Right atrium auricular region (tissue), 2 donors: ENCODE data around the gene ATP6V1F. TPM values are rescaled to one million over a fixed set of nuclear protein-coding genes. Genes with fewer than 3 reads are reported as not detected.

Experiments
- DNase-seq: peaks from one replicate; pipeline ENCODE4 v3.0.0-alpha.2; 2019; ENCODE audit warnings: low spot score
- H3K27ac ChIP-seq, 2 donors: fragments of 200-600 bp; sonication (generic); 1 replicate in 1 of 2; 2 replicates in 1 of 2; pipeline ENCODE4 v1.5.1; 2016 to 2019
- H3K27me3 ChIP-seq, 2 donors: fragments of 200-600 bp; sonication (generic); one replicate each; pipeline versions ENCODE4 v1.5.1 to v1.6.0; 2017 to 2019
- H3K36me3 ChIP-seq: fragments of 200-600 bp; sonication (generic); one replicate; pipeline ENCODE4 v1.5.1; 2016
- H3K4me1 ChIP-seq, 2 donors: fragments of 200-600 bp; sonication (generic); one replicate each; pipeline versions ENCODE4 v1.5.1 to v1.6.0; 2017 to 2019
- H3K4me3 ChIP-seq, 2 donors: fragments of 200-600 bp; sonication (generic); 1 replicate in 1 of 2; 2 replicates in 1 of 2; pipeline ENCODE4 v1.5.1; 2017 to 2019; ENCODE audit warnings: mild to moderate bottlenecking in 1 of 2, moderate library complexity in 1 of 2
- H3K9me3 ChIP-seq, 2 donors: fragments of 200-600 bp; sonication (generic); one replicate each; pipeline ENCODE4 v1.5.1; 2019
- total RNA-seq, 2 donors: library from RNA; depleted of rRNA; stranded (reverse); fragments of >200 nt; gene quantifications; one replicate each; pipeline ENCODE4 v1.1.0, GENCODE V29; 2016
- TF ChIP-seq, protein P1 (sequence below), 2 donors: fragments of 200-600 bp; sonication (generic); IDR thresholded peaks; one replicate each; pipeline ENCODE4 v1.5.1; 2019; ENCODE audit warnings: antibody characterized with exemption in 2 of 2

Gene ATP6V1F
- total RNA-seq, 2 donors from 2014 or later: 121 TPM

- DNase-seq: no peak
- Histone ChIP-seq H3K27ac (peak within 1 kb of the TSS; percentile 93 to 99), H3K4me3 (peak within 1 kb of the TSS; percentile 62 to 77), H3K27me3 (no peaks in the 10 kb centered on the region), H3K36me3 (peaks cover 10% of the 10 kb centered on the region), H3K9me3 (no peaks in the 10 kb centered on the region), H3K4me1 (peaks cover 0 to 70% of the 10 kb centered on the region in 2 donors)
- TF ChIP-seq, protein P1, sequence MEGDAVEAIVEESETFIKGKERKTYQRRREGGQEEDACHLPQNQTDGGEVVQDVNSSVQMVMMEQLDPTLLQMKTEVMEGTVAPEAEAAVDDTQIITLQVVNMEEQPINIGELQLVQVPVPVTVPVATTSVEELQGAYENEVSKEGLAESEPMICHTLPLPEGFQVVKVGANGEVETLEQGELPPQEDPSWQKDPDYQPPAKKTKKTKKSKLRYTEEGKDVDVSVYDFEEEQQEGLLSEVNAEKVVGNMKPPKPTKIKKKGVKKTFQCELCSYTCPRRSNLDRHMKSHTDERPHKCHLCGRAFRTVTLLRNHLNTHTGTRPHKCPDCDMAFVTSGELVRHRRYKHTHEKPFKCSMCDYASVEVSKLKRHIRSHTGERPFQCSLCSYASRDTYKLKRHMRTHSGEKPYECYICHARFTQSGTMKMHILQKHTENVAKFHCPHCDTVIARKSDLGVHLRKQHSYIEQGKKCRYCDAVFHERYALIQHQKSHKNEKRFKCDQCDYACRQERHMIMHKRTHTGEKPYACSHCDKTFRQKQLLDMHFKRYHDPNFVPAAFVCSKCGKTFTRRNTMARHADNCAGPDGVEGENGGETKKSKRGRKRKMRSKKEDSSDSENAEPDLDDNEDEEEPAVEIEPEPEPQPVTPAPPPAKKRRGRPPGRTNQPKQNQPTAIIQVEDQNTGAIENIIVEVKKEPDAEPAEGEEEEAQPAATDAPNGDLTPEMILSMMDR (IDR thresholded peaks at IDR 0.05): no peak
Observed at GRCh38 chr7:128830231-128831177, 32.2 kb upstream of the ATP6V1F start, which contains the start of gene FLNC. Gene FLNC, plus strand, starts transcription at chr7:128830406. Its CDS starts 232 bp downstream, at chr7:128830638.

DNA sequence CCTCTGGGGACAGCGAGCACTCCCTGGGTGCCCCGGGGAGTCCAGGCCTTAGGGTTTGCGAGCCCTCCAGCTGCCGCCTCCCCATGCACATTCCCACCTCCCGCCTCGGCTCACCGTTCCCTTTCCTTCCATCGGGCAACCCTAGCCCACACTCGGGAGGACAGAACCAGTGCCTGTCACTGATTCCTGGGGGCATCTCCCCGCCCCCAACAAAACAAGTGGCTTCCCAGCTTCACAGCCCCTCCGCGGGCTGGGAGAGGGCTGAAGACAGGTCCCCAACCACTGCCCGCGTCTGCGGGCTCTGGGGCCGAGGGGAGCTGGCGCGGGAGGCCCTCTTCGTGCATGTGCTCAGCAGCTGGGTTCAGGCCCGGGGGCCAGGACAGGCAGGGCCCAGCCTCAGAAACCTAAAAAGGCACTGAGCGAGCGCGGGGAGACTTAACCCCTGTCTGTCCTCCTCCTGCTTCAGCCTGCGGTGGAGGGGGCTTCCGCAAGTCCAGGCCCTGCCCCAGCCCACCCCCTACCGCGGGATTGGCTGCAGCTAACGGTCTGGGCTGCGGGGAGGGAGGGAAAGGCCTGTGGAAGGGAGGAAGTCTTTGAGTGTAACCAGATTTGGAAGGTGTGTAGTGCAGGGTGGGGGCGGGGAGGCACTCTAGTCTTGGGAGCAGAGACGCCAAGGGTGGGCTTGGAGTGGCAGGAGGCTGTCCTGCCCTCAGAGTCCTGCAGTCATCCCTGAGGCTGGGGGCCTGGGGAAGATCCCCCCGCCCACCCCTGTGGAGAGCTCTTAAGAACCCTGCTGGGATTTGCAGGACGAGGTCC lies 31.3 kb upstream of the ATP6V1F start:
- peaks cover 0 to 79% of the 10 kb centered on the region in 2 donors for H3K4me1 ChIP-seq

DNA sequence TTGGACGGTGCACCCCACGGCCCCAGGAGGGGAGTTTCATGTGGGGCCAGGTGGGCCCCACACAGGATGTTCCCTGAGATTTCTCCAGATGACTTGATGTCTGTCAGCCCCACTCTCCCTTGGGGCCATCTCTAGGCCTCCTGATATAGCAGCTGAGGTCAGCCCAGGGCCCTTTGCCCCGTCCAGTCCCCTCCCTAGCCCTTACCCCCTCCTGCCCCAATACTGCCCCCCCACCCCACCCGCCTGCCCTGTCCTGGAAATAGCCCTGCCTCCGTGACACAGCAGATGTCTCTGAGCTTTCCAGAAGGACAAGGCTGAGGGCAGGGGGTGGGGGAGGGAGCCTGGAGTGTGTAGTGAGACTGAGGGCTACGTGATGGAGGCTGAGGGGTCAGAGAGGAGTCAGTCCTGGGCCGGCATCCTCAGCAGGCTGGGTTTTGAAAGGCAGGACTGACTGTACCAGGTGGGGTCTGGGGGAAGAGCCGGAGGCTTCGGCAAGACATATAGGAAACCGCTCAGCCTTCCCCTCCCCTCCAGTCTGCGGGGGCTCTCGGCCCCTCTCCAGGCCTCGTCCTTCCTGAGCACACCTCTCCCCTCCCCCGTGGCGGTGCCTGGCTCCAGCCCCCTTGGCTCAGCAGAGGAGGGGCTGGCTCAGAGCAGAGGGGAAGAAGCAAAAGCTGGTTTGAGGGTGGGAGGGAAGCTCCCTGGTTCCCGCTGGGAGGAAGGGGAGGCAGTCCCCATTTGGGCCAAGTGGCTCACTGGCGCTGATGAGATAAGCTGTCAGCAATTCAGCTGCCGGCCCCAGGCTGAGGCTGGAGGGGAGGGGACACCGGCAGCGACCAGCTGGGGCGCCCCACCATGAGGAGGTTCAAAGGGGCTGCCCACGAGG lies 30.4 kb upstream of the ATP6V1F start:
- peak overlapping the region; percentile 62 to 77 for H3K4me3 ChIP-seq
- no peak for DNase-seq
- TF ChIP-seq, protein P1 (IDR thresholded peaks at IDR 0.05): no peak
- peaks cover 27% of the 10 kb centered on the region for H3K36me3 ChIP-seq
- H3K27ac ChIP-seq: peak overlapping the region; percentile 93 to 99
- no peaks in the 10 kb centered on the region for H3K27me3 ChIP-seq
- peaks cover 0 to 82% of the 10 kb centered on the region in 2 donors for H3K4me1 ChIP-seq
- H3K9me3 ChIP-seq: no peaks in the 10 kb centered on the region

More for the DNA sequence above, 31.3 kb upstream of the ATP6V1F start:
- TF ChIP-seq, protein P1 (IDR thresholded peaks at IDR 0.05): no peak
- H3K9me3 ChIP-seq: no peaks in the 10 kb centered on the region
- DNase-seq: no peak
- peaks cover 18% of the 10 kb centered on the region for H3K36me3 ChIP-seq
- H3K27ac ChIP-seq: peak overlapping the region; percentile 93 to 99
- H3K27me3 ChIP-seq: no peaks in the 10 kb centered on the region
- H3K4me3 ChIP-seq: peak overlapping the region; percentile 62 to 77

DNA sequence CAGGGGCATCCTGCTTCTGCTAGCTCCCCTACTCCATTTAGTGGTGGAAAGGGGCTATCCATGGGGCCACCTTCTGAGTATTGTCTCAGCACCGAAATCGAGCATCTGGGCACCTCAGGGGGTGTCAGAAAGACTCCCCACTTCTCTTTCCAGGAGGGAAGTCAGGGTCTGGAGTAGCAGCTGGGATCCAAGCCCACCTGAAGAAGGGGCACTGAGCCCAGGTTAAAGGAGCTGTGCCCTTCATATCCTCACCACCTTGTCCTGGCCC lies 29.8 kb upstream of the ATP6V1F start:
- no peak for DNase-seq
- Histone ChIP-seq H3K36me3 (peaks cover 33% of the 10 kb centered on the region), H3K4me3 (peak overlapping the region; percentile 62 to 77), H3K27ac (peak overlapping the region; percentile 93 to 99), H3K27me3 (no peaks in the 10 kb centered on the region), H3K4me1 (peaks cover 0 to 76% of the 10 kb centered on the region in 2 donors), H3K9me3 (no peaks in the 10 kb centered on the region)
- TF ChIP-seq, protein P1 (IDR thresholded peaks at IDR 0.05): no peak
